HG02623 (cell line): ENCODE results near the gene HECTD4.

ENCODE experiments used
- ATAC-seq: cut with Tn5 transposase; IDR thresholded peaks from one replicate; pipeline ENCODE4 v1.9.1; 2021; ENCODE audit warnings: moderate library complexity; ENCODE audit not compliant: unreplicated experiment

Gene HECTD4

GRCh38 chr12:112184056-112184887, 198.0 kb downstream of the HECTD4 start:
- no peak for ATAC-seq

GRCh38 chr12:112183141-112184021, 198.8 kb downstream of the HECTD4 start:
- ATAC-seq: no peak

- ATAC-seq: no peak
Observed at GRCh38 chr12:112182499-112182898, 199.7 kb downstream of the HECTD4 start.

GRCh38 chr12:112180422-112180821, 201.8 kb downstream of the HECTD4 start:
- no peak for ATAC-seq

GRCh38 chr12:112179916-112180315, 202.3 kb downstream of the HECTD4 start:
- ATAC-seq: no peak

- ATAC-seq: no peak
Observed at GRCh38 chr12:112179341-112179740, 202.9 kb downstream of the HECTD4 start.

- ATAC-seq: no peak
Observed at GRCh38 chr12:112178796-112179195, 203.4 kb downstream of the HECTD4 start.

- ATAC-seq: no peak
Observed at GRCh38 chr12:112176321-112177010, 205.8 kb downstream of the HECTD4 start.

GRCh38 chr12:112175361-112176155, 206.7 kb downstream of the HECTD4 start:
- no peak for ATAC-seq

- no peak for ATAC-seq
Observed at GRCh38 chr12:112172556-112173324, 209.5 kb downstream of the HECTD4 start.

- no peak for ATAC-seq
Observed at GRCh38 chr12:112170971-112171596, 211.1 kb downstream of the HECTD4 start.

GRCh38 chr12:112170376-112170775, 211.9 kb downstream of the HECTD4 start:
- ATAC-seq: no peak

- ATAC-seq: no peak
Observed at GRCh38 chr12:112169966-112170365, 212.3 kb downstream of the HECTD4 start.

- ATAC-seq: no peak
Observed at GRCh38 chr12:112169161-112169872, 212.9 kb downstream of the HECTD4 start.

- no peak for ATAC-seq
Observed at GRCh38 chr12:112168561-112168971, 213.7 kb downstream of the HECTD4 start.

GRCh38 chr12:112167718-112168525, 214.3 kb downstream of the HECTD4 start:
- ATAC-seq: no peak

GRCh38 chr12:112167031-112167461, 215.2 kb downstream of the HECTD4 start:
- no peak for ATAC-seq
